CD14-positive monocyte (primary cell): Measurements from ENCODE around the gene ZMAT3. TPM values are rescaled to one million over a fixed set of nuclear protein-coding genes. Genes with fewer than 3 reads are reported as not detected.
A peak's percentile ranks its signal among the peaks of the same experiment; 100 is the strongest.
"Not testable (repeated sequence)": the region's sequence is repeated elsewhere in the genome, so short reads cannot be mapped to it uniquely, and the experiment has no call there.

ENCODE experiments used
- DNase-seq, 3 donors: peaks; one replicate each; pipeline ENCODE4 v3.0.0-alpha.2; 2011 to 2022
- H2AFZ ChIP-seq: 2 replicates; pipeline ENCODE4 v1.6.0; 2012; ENCODE audit warnings: mild to moderate bottlenecking, low read depth, low read length, inconsistent platforms; ENCODE audit not compliant: insufficient read depth, poor library complexity, severe bottlenecking
- H3K27ac ChIP-seq, 2 donors: 1 replicate in 1 of 2; 2 replicates in 1 of 2; pipeline ENCODE4 v1.5.1; 2012 to 2013; ENCODE audit warnings: low read length in 2 of 2, control low read depth in 1 of 2, inconsistent platforms in 1 of 2, low read depth in 1 of 2, mild to moderate bottlenecking in 1 of 2
- H3K27me3 ChIP-seq, 2 donors: one replicate each; pipeline versions ENCODE4 v1.6.0 to v1.6.1; 2011 to 2013; ENCODE audit warnings: low read length in 2 of 2; ENCODE audit not compliant: control insufficient read depth in 2 of 2, insufficient read depth in 2 of 2
- H3K36me3 ChIP-seq, 2 donors: replicated peaks in 1 of 2; 1 replicate in 1 of 2; 2 replicates in 1 of 2; pipeline versions ENCODE4 v1.5.1 to v1.6.1; 2012 to 2013; ENCODE audit warnings: low read length in 2 of 2, control low read depth in 1 of 2, inconsistent platforms in 1 of 2, mild to moderate bottlenecking in 1 of 2; ENCODE audit not compliant: insufficient read depth in 2 of 2, control insufficient read depth in 1 of 2
- H3K4me1 ChIP-seq, 2 donors: 1 replicate in 1 of 2; 2 replicates in 1 of 2; pipeline versions ENCODE4 v1.5.1 to v1.6.1; 2012 to 2013; ENCODE audit warnings: low read length in 2 of 2, control low read depth in 1 of 2, inconsistent platforms in 1 of 2, mild to moderate bottlenecking in 1 of 2, moderate library complexity in 1 of 2; ENCODE audit not compliant: insufficient read depth in 2 of 2, control insufficient read depth in 1 of 2
- H3K4me2 ChIP-seq: replicated peaks from 2 replicates; pipeline ENCODE3; 2012; ENCODE audit warnings: low read length, moderate library complexity, mild to moderate bottlenecking; ENCODE audit not compliant: poor library complexity, severe bottlenecking; ENCODE audit errors: extremely low read depth
- H3K4me3 ChIP-seq, 3 experiments: fragments of 200-600 bp in 1 of 3; sonication (generic) in 1 of 3; replicated peaks in 1 of 3; 1 replicate in 2 of 3; 2 replicates in 1 of 3; pipeline ENCODE4 v1.5.1; 2011 to 2013; ENCODE audit warnings: low read length in 3 of 3, mild to moderate bottlenecking in 3 of 3, control low read depth in 2 of 3, low read depth in 2 of 3, inconsistent platforms in 1 of 3, moderate library complexity in 1 of 3
- H3K79me2 ChIP-seq: 2 replicates; pipeline ENCODE4 v1.6.0; 2012; ENCODE audit warnings: mild to moderate bottlenecking, control low read depth, inconsistent platforms, low read length, moderate library complexity; ENCODE audit not compliant: insufficient read depth
- H3K9ac ChIP-seq: 2 replicates; pipeline ENCODE4 v1.6.0; 2017; ENCODE audit warnings: low read length, mild to moderate bottlenecking; ENCODE audit not compliant: insufficient read depth, poor library complexity, severe bottlenecking
- H3K9me3 ChIP-seq, 2 donors: replicated peaks in 1 of 2; 1 replicate in 1 of 2; 2 replicates in 1 of 2; pipeline versions ENCODE4 v1.5.1 to v1.6.1; 2012 to 2013; ENCODE audit warnings: low read length in 2 of 2, control low read depth in 1 of 2; ENCODE audit not compliant: control insufficient read depth in 1 of 2, insufficient read depth in 1 of 2
- H4K20me1 ChIP-seq: 2 replicates; pipeline ENCODE4 v1.6.0; 2012; ENCODE audit warnings: mild to moderate bottlenecking, low read length, control low read depth, moderate library complexity; ENCODE audit not compliant: insufficient read depth
- H3K27ac Mint-ChIP-seq, 7 donors: one replicate each; pipeline ENCODE4 v1.8.0; 2020; ENCODE audit warnings: mild to moderate bottlenecking in 7 of 7, mixed read lengths in 7 of 7, moderate library complexity in 6 of 7, inconsistent platforms in 2 of 7
- H3K27me3 Mint-ChIP-seq, 3 donors: one replicate each; pipeline ENCODE4 v1.8.0; 2021 to 2022; ENCODE audit warnings: low read depth in 3 of 3, mild to moderate bottlenecking in 3 of 3, mixed read lengths in 3 of 3, moderate library complexity in 3 of 3, inconsistent platforms in 1 of 3
- H3K36me3 Mint-ChIP-seq, 2 donors: one replicate each; pipeline ENCODE4 v1.8.0; 2020; ENCODE audit warnings: mixed read lengths in 2 of 2, inconsistent platforms in 1 of 2, mild to moderate bottlenecking in 1 of 2
- H3K4me1 Mint-ChIP-seq: one replicate; pipeline ENCODE4 v1.8.0; 2020; ENCODE audit warnings: mild to moderate bottlenecking, mixed read lengths
- H3K4me3 Mint-ChIP-seq, 2 donors: one replicate each; pipeline ENCODE4 v1.8.0; 2020; ENCODE audit warnings: mild to moderate bottlenecking in 2 of 2, mixed read lengths in 2 of 2, moderate library complexity in 1 of 2
- H3K9me3 Mint-ChIP-seq, 7 donors: one replicate each; pipeline ENCODE4 v1.8.0; 2020 to 2022; ENCODE audit warnings: mixed read lengths in 7 of 7, mild to moderate bottlenecking in 6 of 7, moderate library complexity in 6 of 7, inconsistent platforms in 2 of 7
- CTCF ChIP-seq: fragments of 200-600 bp; IDR thresholded peaks from one replicate; pipeline ENCODE4 v1.8.0; 2022; ENCODE audit warnings: antibody characterized with exemption, mild to moderate bottlenecking
- WGBS: methylation state at CpG from one replicate; pipeline ENCODE4 v1.1.5; 2013; ENCODE audit warnings: missing lambda C conversion rate; ENCODE audit not compliant: insufficient coverage; 5-methylcytosine and 5-hydroxymethylcytosine counted together
- intact Hi-C, 2 donors: fragments of 100-400 bp; cut with micrococcal nuclease; formaldehyde crosslinking; loops; one replicate each; pipeline versions ENCODE4 v1.15.0 to v1.15.1; 2023
- polyA minus RNA-seq: library from RNA; depleted of rRNA, polyadenylated mRNA; stranded (reverse); fragments of >200 nt; gene quantifications from 2 replicates; pipeline ENCODE4 v1.2.3, GENCODE V29; 2012
- polyA plus RNA-seq, 3 donors: library from polyadenylated mRNA; depleted of rRNA in 1 of 3; unstranded in 2 of 3; stranded (reverse) in 1 of 3; fragments of 300-500 nt in 2 of 3; fragments of >200 nt in 1 of 3; fragmentation: Illumina TruSeq in 2 of 3; gene quantifications; 1 replicate in 2 of 3; 2 replicates in 1 of 3; pipeline ENCODE4 v1.2.3, GENCODE V29; 2012 to 2021
- total RNA-seq, 12 experiments: library from RNA in 1 of 12; stranded (reverse) in 1 of 12; fragments of 120-200 nt in 1 of 12; gene quantifications; one replicate each; pipeline ENCODE4 v1.2.4 and lab custom pipeline; 2013 to 2026; ENCODE audit warnings: mixed read lengths in 6 of 12, inconsistent platforms in 1 of 12

ZMAT3 gene
- total RNA-seq (2013): 2.7 TPM
- polyA plus RNA-seq (1 to 10 TPM; 3.9 to 9.9 (median 7.9) TPM), polyA minus RNA-seq (1.8 and 2.2 TPM in 2 replicates), total RNA-seq (lab: John Stamatoyannopoulos, UW) (4.7 to 30.6 (median 23.9) reads per million in 11 experiments)

- Histone ChIP-seq H3K4me3 (peak within 1 kb of the TSS; percentile 74 to 95 (median 81)), H3K36me3 (peaks cover 11 to 15% of the 10 kb centered on the region in 2 donors), H2AFZ (peak within 1 kb of the TSS; percentile 99), H3K9ac (peak within 1 kb of the TSS; percentile 79), H4K20me1 (peaks cover 7% of the 10 kb centered on the region), H3K9me3 (no peaks in the 10 kb centered on the region), H3K4me2 (peak within 1 kb of the TSS; percentile 94), H3K4me1 (peaks cover 10 to 16% of the 10 kb centered on the region in 2 donors), H3K27me3 (no peaks in the 10 kb centered on the region), H3K27ac (peak within 1 kb of the TSS; percentile 48 to 84), H3K79me2 (peaks cover 11% of the 10 kb centered on the region)
- Mint-ChIP-seq H3K9me3 (no peaks in the 10 kb centered on the region), H3K27me3 (no peaks in the 10 kb centered on the region), H3K36me3 (peaks cover 12% of the 10 kb centered on the region in 2 donors), H3K4me3 (peak within 1 kb of the TSS; percentile 95 to 97), H3K27ac (peak within 1 kb of the TSS; percentile 62 to 84 (median 76)), H3K4me1 (peaks cover 25% of the 10 kb centered on the region)
- DNase-seq: peak; percentile 73 to 79 (median 75)
- intact Hi-C loops: loop anchor here (5.0 to 10.0 kb wide), 2 partner anchors 241 to 253 kb away; partner anchors contain the start of gene ZNF639 (in 1 of the 2)
- under 1% methylated on average over 80 of the region's 80 CpGs for WGBS
- no peak for TF ChIP-seq CTCF
Measured at GRCh38 chr3:179071323-179072099, at the start of gene ZMAT3. ZMAT3 (minus strand) TSS chr3:179071809; CDS start chr3:179067752, 4,057 bp downstream.

- no peak for TF ChIP-seq CTCF
- Mint-ChIP-seq H3K27me3 (peaks cover 0 to 4% (median 4%) of the 10 kb centered on the region in 3 donors), H3K27ac (no peak overlapping the region), H3K36me3 (no peaks in the 10 kb centered on the region), H3K4me1 (no peaks in the 10 kb centered on the region), H3K9me3 (peaks cover 0 to 12% (median 2%) of the 10 kb centered on the region in 7 donors), H3K4me3 (no peak overlapping the region)
- intact Hi-C loops: no loop called here
- Histone ChIP-seq H3K4me1 (no peaks in the 10 kb centered on the region), H3K36me3 (no peaks in the 10 kb centered on the region), H3K4me3 (no peak overlapping the region), H3K27me3 (no peaks in the 10 kb centered on the region), H3K9ac (no peak overlapping the region), H2AFZ (no peak overlapping the region), H4K20me1 (no peaks in the 10 kb centered on the region), H3K9me3 (no peaks in the 10 kb centered on the region), H3K27ac (no peak overlapping the region), H3K4me2 (no peak overlapping the region), H3K79me2 (no peaks in the 10 kb centered on the region)
- no CpG with 5 or more reads among the region's 2 CpGs for WGBS
- no peak for DNase-seq
Measured at GRCh38 chr3:179116816-179117215, 45.2 kb upstream of the ZMAT3 start.

GRCh38 chr3:179115444-179115843, 43.8 kb upstream of the ZMAT3 start:
- H3K27ac Mint-ChIP-seq, H3K36me3 Mint-ChIP-seq, H3K27me3 ChIP-seq, H3K36me3 ChIP-seq, DNase-seq, H3K4me2 ChIP-seq, H3K4me3 ChIP-seq, H3K27ac ChIP-seq, H3K4me1 Mint-ChIP-seq, H2AFZ ChIP-seq, intact Hi-C loops, H4K20me1 ChIP-seq, H3K4me1 ChIP-seq, H3K27me3 Mint-ChIP-seq, H3K4me3 Mint-ChIP-seq, H3K79me2 ChIP-seq, H3K9ac ChIP-seq, H3K9me3 ChIP-seq: not testable (repeated sequence)
- no CpG with 5 or more reads among the region's 1 CpG for WGBS
- peaks cover 0 to 12% (median 2%) of the 10 kb centered on the region in 7 donors for H3K9me3 Mint-ChIP-seq
